Cortex of kidney (tissue), 1 donor: ENCODE results near the gene PCDHB4.
"Not testable (repeated sequence)": the region's sequence is repeated elsewhere in the genome, so short reads cannot be mapped to it uniquely, and the experiment has no call there.

Experiments
- DNase-seq: peaks from one replicate; lab custom pipeline; 2025; lab: John Stamatoyannopoulos, UW

The PCDHB4 gene

GRCh38 chr5:141121563-141121962 is at the start of gene PCDHB4:
PCDHB4 (plus strand) TSS chr5:141121818; CDS start chr5:141121999, 181 bp downstream.
- DNase-seq, result no peak

- no peak for DNase-seq
Measured at GRCh38 chr5:141077826-141078225, 43.8 kb upstream of the PCDHB4 start.

- no peak for DNase-seq
Measured at GRCh38 chr5:141082228-141082627, 39.4 kb upstream of the PCDHB4 start.

GRCh38 chr5:141084487-141084989 is 37.1 kb upstream of the PCDHB4 start:
- no peak for DNase-seq

- DNase-seq, result no peak
Measured at GRCh38 chr5:141094481-141095262, 26.9 kb upstream of the PCDHB4 start, which contains the start of gene PCDHB2. PCDHB2 (plus strand) TSS chr5:141094615; CDS start chr5:141094791, 176 bp downstream.

- no peak for DNase-seq
Measured at GRCh38 chr5:141095263-141095641, 26.4 kb upstream of the PCDHB4 start.

GRCh38 chr5:141096181-141096580 is 25.4 kb upstream of the PCDHB4 start:
- DNase-seq, result not testable (repeated sequence)

DNA sequence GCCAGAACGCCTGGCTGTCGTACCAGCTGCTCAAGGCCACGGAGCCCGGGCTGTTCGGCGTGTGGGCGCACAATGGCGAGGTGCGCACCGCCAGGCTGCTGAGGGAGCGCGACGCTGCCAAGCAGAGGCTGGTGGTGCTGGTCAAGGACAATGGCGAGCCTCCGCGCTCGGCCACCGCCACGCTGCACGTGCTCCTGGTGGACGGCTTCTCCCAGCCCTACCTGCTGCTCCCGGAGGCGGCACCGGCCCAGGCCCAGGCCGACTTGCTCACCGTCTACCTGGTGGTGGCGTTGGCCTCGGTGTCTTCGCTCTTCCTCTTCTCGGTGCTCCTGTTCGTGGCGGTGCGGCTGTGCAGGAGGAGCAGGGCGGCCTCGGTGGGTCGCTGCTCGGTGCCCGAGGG is 25.0 kb upstream of the PCDHB4 start:
- DNase-seq, result not testable (repeated sequence)

DNA sequence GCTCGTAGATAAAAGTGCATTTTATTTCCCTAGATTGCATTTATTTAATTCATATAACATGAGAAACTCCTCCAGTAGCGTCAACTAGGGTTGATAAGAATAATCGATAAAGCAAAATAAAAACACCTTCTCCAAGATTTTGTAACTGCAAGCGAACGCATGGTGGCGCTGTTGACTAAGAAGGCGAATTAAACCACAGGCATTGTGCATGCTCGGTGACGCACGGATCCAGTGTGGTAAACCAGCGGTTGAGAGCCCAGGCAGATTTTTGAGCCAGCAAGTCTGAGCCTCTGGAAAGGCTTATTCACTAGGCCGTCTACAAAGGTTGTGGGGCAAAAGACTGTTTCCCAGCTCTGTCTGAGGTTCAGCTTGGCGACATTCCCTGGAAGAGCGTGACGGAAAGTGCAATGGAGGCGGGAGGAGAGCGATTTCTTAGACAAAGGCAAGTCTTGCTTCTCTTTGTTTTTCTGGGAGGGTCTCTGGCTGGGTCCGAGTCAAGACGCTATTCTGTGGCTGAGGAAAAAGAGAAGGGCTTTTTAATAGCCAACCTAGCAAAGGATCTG is 21.3 kb upstream of the PCDHB4 start, which contains the start of gene PCDHB3:
Gene PCDHB3 (plus strand): TSS at position 231 of the 563 bp plus-strand sequence. CDS start 177 bp downstream, at position 408.
- DNase-seq, result no peak

DNA sequence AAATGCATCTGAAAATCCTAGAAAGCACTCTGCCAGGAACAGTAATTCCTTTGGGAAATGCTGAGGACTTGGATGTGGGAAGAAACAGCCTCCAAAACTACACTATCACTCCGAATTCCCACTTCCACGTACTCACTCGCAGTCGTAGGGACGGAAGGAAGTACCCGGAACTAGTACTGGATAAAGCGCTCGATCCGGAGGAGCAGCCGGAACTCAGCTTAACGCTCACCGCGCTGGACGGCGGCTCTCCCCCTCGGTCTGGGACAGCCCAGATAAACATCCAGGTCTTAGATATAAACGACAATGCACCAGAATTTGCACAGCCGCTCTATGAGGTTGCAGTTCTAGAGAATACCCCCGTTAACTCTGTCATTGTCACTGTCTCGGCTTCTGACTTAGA is 20.6 kb upstream of the PCDHB4 start:
- no peak for DNase-seq

DNA sequence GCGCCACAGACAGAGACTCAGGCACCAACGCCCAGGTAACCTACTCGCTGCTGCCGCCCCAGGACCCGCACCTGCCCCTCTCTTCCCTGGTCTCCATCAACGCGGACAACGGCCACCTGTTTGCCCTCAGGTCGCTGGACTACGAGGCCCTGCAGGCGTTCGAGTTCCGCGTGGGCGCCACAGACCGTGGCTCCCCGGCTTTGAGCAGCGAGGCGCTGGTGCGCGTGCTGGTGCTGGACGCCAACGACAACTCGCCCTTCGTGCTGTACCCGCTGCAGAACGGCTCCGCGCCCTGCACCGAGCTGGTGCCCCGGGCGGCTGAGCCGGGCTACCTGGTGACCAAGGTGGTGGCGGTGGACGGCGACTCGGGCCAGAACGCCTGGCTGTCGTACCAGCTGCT is 19.5 kb upstream of the PCDHB4 start:
- DNase-seq, result not testable (repeated sequence)

DNA sequence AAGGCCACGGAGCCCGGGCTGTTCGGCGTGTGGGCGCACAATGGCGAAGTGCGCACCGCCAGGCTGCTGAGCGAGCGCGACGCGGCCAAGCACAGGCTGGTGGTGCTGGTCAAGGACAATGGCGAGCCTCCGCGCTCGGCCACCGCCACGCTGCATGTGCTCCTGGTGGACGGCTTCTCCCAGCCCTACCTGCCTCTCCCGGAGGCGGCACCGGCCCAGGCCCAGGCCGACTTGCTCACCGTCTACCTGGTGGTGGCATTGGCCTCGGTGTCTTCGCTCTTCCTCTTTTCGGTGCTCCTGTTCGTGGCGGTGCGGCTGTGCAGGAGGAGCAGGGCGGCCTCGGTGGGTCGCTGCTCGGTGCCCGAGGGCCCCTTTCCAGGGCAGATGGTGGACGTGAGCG is 19.1 kb upstream of the PCDHB4 start:
- not testable (repeated sequence) for DNase-seq

GRCh38 chr5:141105350-141105749 is 16.3 kb upstream of the PCDHB4 start:
- DNase-seq, result no peak

DNA sequence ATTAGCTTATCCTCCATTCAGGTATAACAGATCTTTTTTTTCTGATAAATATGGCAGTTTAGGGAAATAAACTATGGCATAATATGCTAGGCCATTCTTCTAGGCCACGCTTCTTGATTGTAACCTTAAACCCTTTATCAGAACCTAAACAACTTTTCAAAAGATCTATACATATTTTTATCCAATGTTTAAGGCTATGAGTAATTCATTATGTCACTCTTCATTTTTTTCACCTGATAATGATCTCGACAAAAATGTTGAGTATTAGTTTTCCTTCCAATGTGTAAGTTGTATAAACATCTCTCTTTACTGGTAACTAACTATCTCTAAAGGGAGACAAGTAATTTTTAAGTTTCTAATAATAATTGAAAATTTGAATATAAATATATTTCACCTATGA is 2.4 kb upstream of the PCDHB4 start:
- DNase-seq, result no peak

DNA sequence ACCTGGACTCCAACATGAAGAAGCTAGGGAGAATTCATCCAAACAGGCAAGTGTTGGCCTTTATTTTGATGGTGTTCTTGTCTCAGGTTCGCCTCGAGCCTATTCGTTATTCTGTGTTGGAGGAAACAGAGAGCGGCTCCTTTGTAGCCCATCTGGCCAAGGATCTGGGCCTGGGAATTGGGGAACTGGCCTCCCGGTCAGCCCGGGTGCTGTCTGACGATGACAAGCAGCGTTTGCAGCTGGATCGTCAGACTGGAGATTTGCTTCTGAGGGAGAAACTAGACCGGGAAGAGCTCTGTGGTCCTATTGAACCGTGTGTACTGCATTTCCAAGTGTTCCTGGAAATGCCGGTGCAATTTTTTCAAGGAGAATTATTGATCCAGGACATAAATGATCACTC is 367 bp downstream of the PCDHB4 start:
- no peak for DNase-seq

- DNase-seq, result not testable (repeated sequence)
Measured at GRCh38 chr5:141123396-141124135, 1.9 kb downstream of the PCDHB4 start.

DNA sequence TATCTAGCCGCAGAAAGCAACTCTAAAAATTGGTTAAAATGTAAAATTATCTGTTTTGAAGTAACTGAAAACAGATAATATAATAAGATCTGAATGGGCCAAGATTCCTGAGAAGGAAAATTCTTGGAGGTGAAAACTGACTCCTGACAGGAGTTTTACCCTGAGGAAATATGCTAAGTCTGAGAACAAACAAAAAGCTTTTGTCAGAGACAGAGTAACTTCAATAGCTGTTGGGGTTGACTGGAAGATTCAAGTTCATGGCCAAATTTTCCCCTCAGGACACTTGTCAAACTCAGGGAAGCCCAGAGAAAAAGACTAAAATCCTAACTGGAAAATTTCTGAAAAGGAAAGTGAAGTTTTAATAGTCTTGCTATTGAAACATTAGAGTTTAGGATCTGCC is 5.7 kb downstream of the PCDHB4 start:
- no peak for DNase-seq

- no peak for DNase-seq
Measured at GRCh38 chr5:141135030-141135717, 13.6 kb downstream of the PCDHB4 start, which contains the start of gene PCDHB5. PCDHB5 (plus strand) TSS chr5:141135206; CDS start chr5:141135435, 229 bp downstream.

DNA sequence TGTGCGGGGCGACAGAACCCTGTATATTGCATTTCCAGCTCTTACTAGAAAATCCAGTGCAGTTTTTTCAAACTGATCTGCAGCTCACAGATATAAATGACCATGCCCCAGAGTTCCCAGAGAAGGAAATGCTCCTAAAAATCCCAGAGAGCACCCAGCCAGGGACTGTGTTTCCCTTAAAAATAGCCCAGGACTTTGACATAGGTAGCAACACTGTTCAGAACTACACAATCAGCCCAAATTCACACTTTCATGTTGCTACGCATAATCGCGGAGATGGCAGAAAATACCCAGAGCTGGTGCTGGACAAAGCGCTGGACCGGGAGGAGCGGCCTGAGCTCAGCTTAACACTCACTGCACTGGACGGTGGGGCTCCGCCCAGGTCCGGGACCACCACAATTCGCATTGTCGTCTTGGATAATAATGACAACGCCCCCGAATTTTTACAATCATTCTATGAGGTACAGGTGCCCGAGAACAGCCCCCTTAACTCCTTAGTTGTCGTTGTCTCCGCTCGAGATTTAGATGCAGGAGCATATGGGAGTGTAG is 14.2 kb downstream of the PCDHB4 start:
- no peak for DNase-seq

DNA sequence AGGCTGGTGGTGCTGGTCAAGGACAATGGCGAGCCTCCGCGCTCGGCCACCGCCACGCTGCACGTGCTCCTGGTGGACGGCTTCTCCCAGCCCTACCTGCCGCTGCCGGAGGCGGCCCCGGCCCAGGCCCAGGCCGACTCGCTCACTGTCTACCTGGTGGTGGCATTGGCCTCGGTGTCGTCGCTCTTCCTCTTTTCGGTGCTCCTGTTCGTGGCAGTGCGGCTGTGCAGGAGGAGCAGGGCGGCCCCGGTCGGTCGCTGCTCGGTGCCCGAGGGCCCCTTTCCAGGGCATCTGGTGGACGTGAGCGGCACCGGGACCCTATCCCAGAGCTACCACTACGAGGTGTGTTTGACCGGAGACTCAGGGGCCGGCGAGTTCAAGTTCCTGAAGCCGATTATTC is 15.7 kb downstream of the PCDHB4 start:
- DNase-seq, result not testable (repeated sequence)

DNA sequence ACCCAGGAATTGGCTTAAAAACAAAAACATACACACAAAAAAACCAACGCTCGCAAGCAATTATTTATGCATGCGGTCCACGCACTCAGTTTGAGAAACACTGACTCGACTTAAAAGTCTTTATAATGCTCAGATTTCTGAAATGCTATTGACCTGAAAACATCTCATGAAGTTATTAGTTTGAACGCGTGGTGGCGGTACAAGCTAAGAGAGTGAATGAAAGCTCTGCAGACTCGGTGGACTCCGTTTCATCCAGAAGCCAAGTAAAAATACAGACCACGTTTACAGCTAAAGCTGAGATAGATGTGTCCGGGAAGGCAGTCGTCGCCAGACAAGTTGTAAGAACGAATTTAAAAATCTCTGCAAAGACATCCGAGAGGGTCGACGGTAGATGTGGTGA is 28.2 kb downstream of the PCDHB4 start, which contains the start of gene PCDHB6:
Gene PCDHB6 (plus strand): TSS at position 246 of the 400 bp plus-strand sequence. CDS start 201 bp downstream, outside the sequence.
- no peak for DNase-seq
